ENCODE results near the gene MRPL34. TPM values are rescaled to one million over a fixed set of nuclear protein-coding genes. Genes with fewer than 3 reads are reported as not detected.

MRPL34 gene
- total RNA-seq, 2 donors from 2014 or later = 58.1 to 62.2 TPM

GRCh38 chr19:17322854-17323253 is 17.2 kb downstream of the MRPL34 start:
- peak overlapping the region; percentile 58 for H3K27ac Mint-ChIP-seq
- no peaks in the 10 kb centered on the region for H3K4me1 ChIP-seq (ENCODE audit: control insufficient read depth, insufficient read depth, low read length)
- peaks cover 11% of the 10 kb centered on the region for H3K36me3 ChIP-seq (ENCODE audit: control insufficient read depth, insufficient read depth, low read length)
- H3K9me3 ChIP-seq (ENCODE audit: control insufficient read depth, low read length) = no peaks in the 10 kb centered on the region
- H3K27ac ChIP-seq (ENCODE audit: low read depth, low read length) = peak overlapping the region; percentile 16
- no peak for DNase-seq
- no peaks in the 10 kb centered on the region for H3K27me3 ChIP-seq (ENCODE audit: control insufficient read depth, insufficient read depth, low read length, poor library complexity, severe bottlenecking)
- WGBS, 2 experiments (ENCODE audit: insufficient coverage in 1 of 2, insufficient read length in 1 of 2) = 95 to 99% methylated on average over 9 of the region's 10 CpGs
- no peak for TF ChIP-seq CTCF (conservative IDR thresholded peaks at IDR 0.05)
- H3K4me3 ChIP-seq (ENCODE audit: low read length) = no peak overlapping the region
- H3K9me3 Mint-ChIP-seq = no peaks in the 10 kb centered on the region
- peaks cover 1% of the 10 kb centered on the region for H3K27me3 Mint-ChIP-seq (ENCODE audit: insufficient read depth)
- no peak overlapping the region for H3K9ac ChIP-seq (ENCODE audit: extremely low read depth, low read length, poor library complexity, severe bottlenecking)
- H3K4me1 Mint-ChIP-seq = peaks cover 1% of the 10 kb centered on the region
- peaks cover 28% of the 10 kb centered on the region for H3K36me3 Mint-ChIP-seq (ENCODE audit: low read depth)
- no peak overlapping the region for H3K4me3 Mint-ChIP-seq

GRCh38 chr19:17323300-17323963 is 17.8 kb downstream of the MRPL34 start:
- 95 to 97% methylated on average over 28 to 54 of the region's 56 CpGs for WGBS, 2 experiments (ENCODE audit: insufficient coverage in 1 of 2, insufficient read length in 1 of 2)
- Mint-ChIP-seq H3K9me3 (no peaks in the 10 kb centered on the region), H3K36me3 (ENCODE audit: low read depth) (peaks cover 27% of the 10 kb centered on the region), H3K27me3 (ENCODE audit: insufficient read depth) (peaks cover 1% of the 10 kb centered on the region), H3K27ac (no peak overlapping the region), H3K4me1 (peaks cover 1% of the 10 kb centered on the region), H3K4me3 (no peak overlapping the region)
- TF ChIP-seq CTCF (conservative IDR thresholded peaks at IDR 0.05) = no peak
- Histone ChIP-seq H3K27ac (ENCODE audit: low read depth, low read length) (no peak overlapping the region), H3K36me3 (ENCODE audit: control insufficient read depth, insufficient read depth, low read length) (peaks cover 11% of the 10 kb centered on the region), H3K4me1 (ENCODE audit: control insufficient read depth, insufficient read depth, low read length) (no peaks in the 10 kb centered on the region), H3K9me3 (ENCODE audit: control insufficient read depth, low read length) (no peaks in the 10 kb centered on the region), H3K9ac (ENCODE audit: extremely low read depth, low read length, poor library complexity, severe bottlenecking) (no peak overlapping the region), H3K27me3 (ENCODE audit: control insufficient read depth, insufficient read depth, low read length, poor library complexity, severe bottlenecking) (no peaks in the 10 kb centered on the region), H3K4me3 (ENCODE audit: low read length) (no peak overlapping the region)
- peak; percentile 33 for DNase-seq

- WGBS, 2 experiments (ENCODE audit: insufficient coverage in 1 of 2, insufficient read length in 1 of 2) = 95 to 100% methylated on average over 1 to 7 of the region's 7 CpGs
- Histone ChIP-seq H3K27me3 (ENCODE audit: control insufficient read depth, insufficient read depth, low read length, poor library complexity, severe bottlenecking) (no peaks in the 10 kb centered on the region), H3K4me1 (ENCODE audit: control insufficient read depth, insufficient read depth, low read length) (no peaks in the 10 kb centered on the region), H3K9ac (ENCODE audit: extremely low read depth, low read length, poor library complexity, severe bottlenecking) (no peak overlapping the region), H3K9me3 (ENCODE audit: control insufficient read depth, low read length) (no peaks in the 10 kb centered on the region), H3K27ac (ENCODE audit: low read depth, low read length) (no peak overlapping the region), H3K4me3 (ENCODE audit: low read length) (no peak overlapping the region), H3K36me3 (ENCODE audit: control insufficient read depth, insufficient read depth, low read length) (peaks cover 11% of the 10 kb centered on the region)
- Mint-ChIP-seq H3K27ac (no peak overlapping the region), H3K36me3 (ENCODE audit: low read depth) (peaks cover 27% of the 10 kb centered on the region), H3K4me1 (peaks cover 1% of the 10 kb centered on the region), H3K9me3 (no peaks in the 10 kb centered on the region), H3K4me3 (no peak overlapping the region), H3K27me3 (ENCODE audit: insufficient read depth) (peaks cover 3% of the 10 kb centered on the region)
- DNase-seq = peak; percentile 47
- TF ChIP-seq CTCF (conservative IDR thresholded peaks at IDR 0.05) = no peak
Measured at GRCh38 chr19:17323964-17324332, 18.3 kb downstream of the MRPL34 start.

All from endodermal cell (in vitro differentiated cells).